Nephron (organoid): ENCODE data around the gene AK9.
"Not testable (repeated sequence)": the region's sequence is repeated elsewhere in the genome, so short reads cannot be mapped to it uniquely, and the experiment has no call there.

Source experiments
- H3K27ac Mint-ChIP-seq, 3 experiments: 2 replicates each; pipeline ENCODE4 v1.8.0; 2020; ENCODE audit warnings: mixed read lengths in 3 of 3, mild to moderate bottlenecking in 2 of 3, moderate library complexity in 1 of 3
- H3K27me3 Mint-ChIP-seq: 2 replicates; pipeline ENCODE4 v1.8.0; 2021; ENCODE audit warnings: low read depth, mild to moderate bottlenecking, moderate library complexity, mixed read lengths
- H3K36me3 Mint-ChIP-seq: 2 replicates; pipeline ENCODE4 v1.8.0; 2020; ENCODE audit warnings: low read depth, mixed read lengths
- H3K4me1 Mint-ChIP-seq: 2 replicates; pipeline ENCODE4 v1.8.0; 2020; ENCODE audit warnings: mixed read lengths
- H3K4me3 Mint-ChIP-seq, 3 experiments: 2 replicates each; pipeline ENCODE4 v1.8.0; 2020; ENCODE audit warnings: mild to moderate bottlenecking in 3 of 3, mixed read lengths in 3 of 3, moderate library complexity in 2 of 3
- H3K9me3 Mint-ChIP-seq: 2 replicates; pipeline ENCODE4 v1.8.0; 2020; ENCODE audit warnings: mixed read lengths
- TF ChIP-seq, protein P1 (sequence below), 3 experiments: fragments of 200-600 bp; sonication (generic); IDR thresholded peaks; one replicate each; pipeline ENCODE4 v1.5.0; 2021; ENCODE audit warnings: antibody characterized with exemption in 3 of 3; ENCODE audit not compliant: unreplicated experiment in 3 of 3

Gene AK9

DNA sequence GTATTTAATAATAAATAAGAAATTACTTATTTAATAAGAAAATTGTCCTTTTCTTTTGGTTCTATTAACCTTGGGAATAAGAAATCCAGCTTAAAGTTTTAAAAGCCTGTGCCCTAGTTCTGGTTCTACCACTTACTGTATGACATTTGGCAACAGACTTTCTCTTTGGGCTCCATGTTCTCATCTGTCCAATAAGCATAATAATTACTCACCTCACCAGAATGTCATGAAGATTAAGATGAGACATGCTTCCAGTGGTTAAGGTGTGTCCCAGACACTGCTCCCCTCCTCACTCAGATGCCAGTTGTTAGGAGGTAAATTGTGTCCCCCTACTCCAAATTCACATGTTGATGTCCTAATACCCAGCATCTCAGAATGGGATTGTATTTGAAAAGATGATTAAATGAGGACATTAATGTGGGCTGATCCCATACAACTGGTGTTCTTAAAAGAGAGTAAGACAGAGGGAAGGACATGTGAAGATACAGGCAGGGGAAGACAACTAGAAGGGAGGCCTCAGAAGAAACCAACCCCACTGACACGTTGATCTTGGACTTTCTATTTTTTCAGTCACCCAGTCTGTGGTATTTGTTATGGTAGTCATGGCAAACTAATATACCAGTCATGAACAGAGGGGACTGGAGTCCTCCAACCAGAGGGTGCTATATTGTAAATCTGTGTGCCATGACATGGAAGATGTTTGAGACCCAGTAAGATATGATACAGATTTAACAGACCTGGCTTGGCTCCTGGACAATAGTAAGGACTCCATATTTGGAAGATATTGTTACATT, 229.1 kb downstream of the AK9 start:
- Mint-ChIP-seq H3K27me3 (peaks cover 5% of the 10 kb centered on the region), H3K4me3 (no peak overlapping the region), H3K4me1 (peaks cover 6% of the 10 kb centered on the region), H3K36me3 (peaks cover 39% of the 10 kb centered on the region), H3K9me3 (no peaks in the 10 kb centered on the region), H3K27ac (peak overlapping the region in 1 of 3 experiments; percentile 4)
- TF ChIP-seq, protein P1, sequence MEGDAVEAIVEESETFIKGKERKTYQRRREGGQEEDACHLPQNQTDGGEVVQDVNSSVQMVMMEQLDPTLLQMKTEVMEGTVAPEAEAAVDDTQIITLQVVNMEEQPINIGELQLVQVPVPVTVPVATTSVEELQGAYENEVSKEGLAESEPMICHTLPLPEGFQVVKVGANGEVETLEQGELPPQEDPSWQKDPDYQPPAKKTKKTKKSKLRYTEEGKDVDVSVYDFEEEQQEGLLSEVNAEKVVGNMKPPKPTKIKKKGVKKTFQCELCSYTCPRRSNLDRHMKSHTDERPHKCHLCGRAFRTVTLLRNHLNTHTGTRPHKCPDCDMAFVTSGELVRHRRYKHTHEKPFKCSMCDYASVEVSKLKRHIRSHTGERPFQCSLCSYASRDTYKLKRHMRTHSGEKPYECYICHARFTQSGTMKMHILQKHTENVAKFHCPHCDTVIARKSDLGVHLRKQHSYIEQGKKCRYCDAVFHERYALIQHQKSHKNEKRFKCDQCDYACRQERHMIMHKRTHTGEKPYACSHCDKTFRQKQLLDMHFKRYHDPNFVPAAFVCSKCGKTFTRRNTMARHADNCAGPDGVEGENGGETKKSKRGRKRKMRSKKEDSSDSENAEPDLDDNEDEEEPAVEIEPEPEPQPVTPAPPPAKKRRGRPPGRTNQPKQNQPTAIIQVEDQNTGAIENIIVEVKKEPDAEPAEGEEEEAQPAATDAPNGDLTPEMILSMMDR (IDR thresholded peaks at IDR 0.05; ENCODE audit: unreplicated experiment in 3 of 3) = no peak

DNA sequence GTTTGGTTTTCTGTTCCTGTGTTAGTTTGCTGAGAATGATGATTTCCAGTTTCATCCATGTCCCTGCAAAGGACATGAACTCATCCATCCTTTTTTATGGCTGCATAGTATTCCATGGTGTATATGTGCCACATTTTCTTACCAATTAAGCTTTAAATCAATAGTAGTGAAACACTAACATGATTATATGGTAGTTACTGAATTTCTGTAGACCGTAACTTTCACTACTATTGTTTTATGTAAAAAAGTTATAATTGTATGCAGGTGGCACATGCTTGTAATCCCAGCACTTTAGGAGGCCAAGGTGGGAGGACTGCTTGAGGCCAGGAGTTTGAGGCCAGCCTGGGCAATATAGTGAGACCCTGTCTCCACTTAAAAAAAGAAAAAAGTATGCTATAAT, 229.8 kb downstream of the AK9 start:
- Mint-ChIP-seq H3K27ac (peak overlapping the region in 1 of 3 experiments; percentile 76), H3K4me1 (peaks cover 10% of the 10 kb centered on the region), H3K27me3 (peaks cover 11% of the 10 kb centered on the region), H3K36me3 (peaks cover 33% of the 10 kb centered on the region)
- not testable (repeated sequence) for H3K4me3 Mint-ChIP-seq, H3K9me3 Mint-ChIP-seq

DNA sequence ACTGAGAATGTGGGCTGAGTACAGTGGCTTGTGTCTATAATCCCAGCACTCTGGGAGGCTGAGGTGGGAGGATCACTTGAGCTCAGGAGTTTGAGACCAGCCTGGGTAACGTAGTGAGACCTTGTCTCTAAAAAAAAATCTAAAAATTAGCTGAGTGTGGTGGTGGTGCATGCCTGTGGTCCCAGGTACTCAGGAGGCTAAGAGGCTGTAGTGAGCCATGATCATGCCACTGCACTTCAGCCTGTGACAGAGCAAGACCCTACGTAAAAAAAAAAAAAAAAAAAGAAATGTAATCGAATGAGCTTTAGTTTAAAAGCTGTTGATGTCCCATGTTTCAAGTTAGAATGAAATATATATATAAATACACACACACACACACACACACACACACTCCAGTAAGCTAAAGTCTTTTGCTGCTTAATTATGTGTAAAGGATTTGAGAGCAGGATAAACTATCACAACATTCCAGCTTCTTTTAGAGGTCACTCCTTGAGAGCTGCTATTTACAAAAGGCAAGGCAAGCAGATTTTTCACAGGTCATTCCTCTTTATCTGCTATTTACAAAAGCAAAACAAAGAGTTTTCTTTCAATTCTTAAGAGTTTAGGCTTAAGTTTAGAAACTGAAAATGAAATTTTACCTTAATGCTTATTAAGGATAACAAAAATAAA, 230.7 kb downstream of the AK9 start:
- Mint-ChIP-seq H3K4me3 (no peak overlapping the region), H3K9me3 (no peaks in the 10 kb centered on the region), H3K4me1 (peaks cover 10% of the 10 kb centered on the region), H3K27ac (peak overlapping the region in 2 of 3 experiments; percentile 26 to 76), H3K27me3 (peaks cover 11% of the 10 kb centered on the region), H3K36me3 (peaks cover 24% of the 10 kb centered on the region)
- TF ChIP-seq, protein P1 (IDR thresholded peaks at IDR 0.05; ENCODE audit: unreplicated experiment in 3 of 3) = no peak

DNA sequence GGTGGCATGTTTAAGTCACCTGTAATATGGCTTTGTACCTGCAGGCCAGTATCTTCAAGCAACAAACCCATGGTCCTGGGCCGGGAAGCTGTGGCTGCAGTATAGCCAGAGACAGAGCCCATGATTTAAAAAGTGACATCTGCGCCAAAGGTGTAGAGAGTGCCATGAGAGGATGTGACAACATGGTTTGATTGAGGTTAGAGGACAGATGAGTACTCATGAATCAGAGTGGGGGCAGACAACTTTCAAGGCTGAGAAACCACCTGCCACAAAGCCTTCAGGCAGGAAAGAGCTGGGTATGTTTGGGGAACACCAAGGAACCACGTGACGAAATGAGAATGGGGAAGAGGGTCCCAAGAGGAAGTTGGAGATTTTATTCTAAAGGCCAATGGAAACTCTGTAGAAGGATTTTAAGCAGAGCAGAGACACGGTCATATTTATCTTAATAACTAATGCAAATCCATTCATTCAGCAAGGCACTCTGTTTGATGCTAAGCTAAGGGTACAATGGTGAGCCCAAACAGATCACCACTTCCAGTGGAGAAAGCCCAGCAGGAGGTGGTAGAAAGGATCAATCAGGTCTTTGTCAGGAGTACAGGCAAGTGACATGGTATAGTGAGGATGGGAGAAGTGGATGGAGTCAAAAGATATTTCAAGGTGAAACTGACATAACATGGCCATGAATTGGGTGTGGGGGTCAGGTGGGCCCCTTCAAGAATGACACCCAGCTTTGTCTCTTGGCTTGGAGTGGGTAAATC, 232.0 kb downstream of the AK9 start:
- TF ChIP-seq, protein P1 (IDR thresholded peaks at IDR 0.05; ENCODE audit: unreplicated experiment in 3 of 3) = no peak
- peak overlapping the region in 1 of 3 experiments; percentile 45 for H3K4me3 Mint-ChIP-seq
- H3K4me1 Mint-ChIP-seq = peaks cover 17% of the 10 kb centered on the region
- H3K27me3 Mint-ChIP-seq = peaks cover 11% of the 10 kb centered on the region
- no peak overlapping the region for H3K27ac Mint-ChIP-seq
- H3K36me3 Mint-ChIP-seq = peaks cover 16% of the 10 kb centered on the region
- no peaks in the 10 kb centered on the region for H3K9me3 Mint-ChIP-seq

DNA sequence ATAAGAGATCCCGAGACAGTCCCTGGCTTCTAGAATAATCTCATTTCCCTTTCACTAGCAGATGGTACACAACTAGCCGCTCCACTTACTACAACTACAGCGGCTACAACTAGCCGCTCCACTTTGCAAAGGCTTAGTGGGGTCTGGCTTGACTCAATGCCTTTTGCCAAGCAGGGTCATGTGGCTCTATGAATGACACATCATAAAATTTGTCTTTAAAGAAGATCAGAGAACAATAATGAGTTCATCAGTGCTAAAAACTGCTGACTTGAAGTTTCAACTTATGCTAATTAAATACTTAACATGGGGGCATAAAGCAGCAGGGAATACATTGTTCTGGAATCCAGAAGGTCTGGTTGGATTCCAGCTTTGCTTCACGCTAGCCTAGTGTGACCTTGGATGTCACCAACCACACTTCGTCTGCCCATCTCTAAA, 233.4 kb downstream of the AK9 start:
- Mint-ChIP-seq H3K27ac (no peak overlapping the region), H3K27me3 (peaks cover 11% of the 10 kb centered on the region), H3K9me3 (no peaks in the 10 kb centered on the region), H3K4me3 (peak overlapping the region; percentile 37 to 84 (median 37)), H3K4me1 (peaks cover 22% of the 10 kb centered on the region), H3K36me3 (peaks cover 10% of the 10 kb centered on the region)
- TF ChIP-seq, protein P1 (IDR thresholded peaks at IDR 0.05; ENCODE audit: unreplicated experiment in 3 of 3) = no peak
